ENCODE measurements around the gene NEIL3. TPM values are rescaled to one million over a fixed set of nuclear protein-coding genes. Genes with fewer than 3 reads are reported as not detected.

Gene NEIL3
- total RNA-seq, 1 experiment from 2014 or later = 18.1 TPM

DNA sequence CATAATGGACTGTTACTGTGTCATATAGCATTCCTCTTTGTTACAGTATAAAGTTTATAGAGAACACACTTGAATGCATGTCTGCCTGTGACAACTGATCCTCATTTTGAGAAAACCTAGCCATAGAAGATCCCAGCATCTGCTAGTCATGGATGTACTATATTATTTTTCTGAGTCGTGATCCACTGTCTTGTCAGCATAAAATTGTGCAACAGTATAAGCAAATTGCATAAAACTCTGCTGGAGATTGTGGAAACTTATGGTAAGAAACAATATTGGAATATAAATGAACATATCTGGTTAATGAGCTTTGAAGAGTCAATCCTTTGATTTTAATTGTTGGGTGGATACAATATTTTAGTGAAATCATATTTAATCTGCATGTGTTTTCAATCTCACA is 3.6 kb downstream of the NEIL3 start:
- TF ChIP-seq FOSL1 (IDR thresholded peaks at IDR 0.05; ENCODE audit: low read depth) = no peak
- no peak for TF ChIP-seq SIN3A (IDR thresholded peaks at IDR 0.05; ENCODE audit: low read depth)
- TF ChIP-seq, protein P1, sequence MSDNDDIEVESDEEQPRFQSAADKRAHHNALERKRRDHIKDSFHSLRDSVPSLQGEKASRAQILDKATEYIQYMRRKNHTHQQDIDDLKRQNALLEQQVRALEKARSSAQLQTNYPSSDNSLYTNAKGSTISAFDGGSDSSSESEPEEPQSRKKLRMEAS (IDR thresholded peaks at IDR 0.05) = no peak
- no peak for TF ChIP-seq ZNF274 (IDR thresholded peaks at IDR 0.05; ENCODE audit: low read depth, low read length)
- no peak for TF ChIP-seq YY1 (IDR thresholded peaks at IDR 0.05; ENCODE audit: extremely low read depth, insufficient replicate concordance, low read depth, low read length)
- TF ChIP-seq EZH2phosphoT487 (IDR thresholded peaks at IDR 0.05; ENCODE audit: borderline replicate concordance) = no peak
- no peak for TF ChIP-seq CBX3 (IDR thresholded peaks at IDR 0.05; ENCODE audit: low read depth)
- no peak for TF ChIP-seq ZFX (IDR thresholded peaks at IDR 0.05)
- TF ChIP-seq, protein P2, sequence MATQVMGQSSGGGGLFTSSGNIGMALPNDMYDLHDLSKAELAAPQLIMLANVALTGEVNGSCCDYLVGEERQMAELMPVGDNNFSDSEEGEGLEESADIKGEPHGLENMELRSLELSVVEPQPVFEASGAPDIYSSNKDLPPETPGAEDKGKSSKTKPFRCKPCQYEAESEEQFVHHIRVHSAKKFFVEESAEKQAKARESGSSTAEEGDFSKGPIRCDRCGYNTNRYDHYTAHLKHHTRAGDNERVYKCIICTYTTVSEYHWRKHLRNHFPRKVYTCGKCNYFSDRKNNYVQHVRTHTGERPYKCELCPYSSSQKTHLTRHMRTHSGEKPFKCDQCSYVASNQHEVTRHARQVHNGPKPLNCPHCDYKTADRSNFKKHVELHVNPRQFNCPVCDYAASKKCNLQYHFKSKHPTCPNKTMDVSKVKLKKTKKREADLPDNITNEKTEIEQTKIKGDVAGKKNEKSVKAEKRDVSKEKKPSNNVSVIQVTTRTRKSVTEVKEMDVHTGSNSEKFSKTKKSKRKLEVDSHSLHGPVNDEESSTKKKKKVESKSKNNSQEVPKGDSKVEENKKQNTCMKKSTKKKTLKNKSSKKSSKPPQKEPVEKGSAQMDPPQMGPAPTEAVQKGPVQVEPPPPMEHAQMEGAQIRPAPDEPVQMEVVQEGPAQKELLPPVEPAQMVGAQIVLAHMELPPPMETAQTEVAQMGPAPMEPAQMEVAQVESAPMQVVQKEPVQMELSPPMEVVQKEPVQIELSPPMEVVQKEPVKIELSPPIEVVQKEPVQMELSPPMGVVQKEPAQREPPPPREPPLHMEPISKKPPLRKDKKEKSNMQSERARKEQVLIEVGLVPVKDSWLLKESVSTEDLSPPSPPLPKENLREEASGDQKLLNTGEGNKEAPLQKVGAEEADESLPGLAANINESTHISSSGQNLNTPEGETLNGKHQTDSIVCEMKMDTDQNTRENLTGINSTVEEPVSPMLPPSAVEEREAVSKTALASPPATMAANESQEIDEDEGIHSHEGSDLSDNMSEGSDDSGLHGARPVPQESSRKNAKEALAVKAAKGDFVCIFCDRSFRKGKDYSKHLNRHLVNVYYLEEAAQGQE (IDR thresholded peaks at IDR 0.05; ENCODE audit: low read depth) = no peak
- TF ChIP-seq JUND (IDR thresholded peaks at IDR 0.05) = no peak
- intact Hi-C loops (cut with micrococcal nuclease) = no loop called here
- Histone ChIP-seq H3K79me2 (ENCODE audit: insufficient read depth, low read length) (peaks cover 83% of the 10 kb centered on the region), H3K9ac (ENCODE audit: low read length) (no peak overlapping the region), H3K27ac (ENCODE audit: low read depth, low read length) (no peak overlapping the region), H3K36me3 (ENCODE audit: control insufficient read depth in 1 of 2, insufficient read depth in 2 of 2, low read length in 2 of 2) (no peaks in the 10 kb centered on the region), H3K4me3 (replicated peaks in 1 of 2; ENCODE audit: low read depth in 1 of 2, low read length in 2 of 2) (no peak overlapping the region), H3K27me3 (ENCODE audit: insufficient read depth, low read length) (no peaks in the 10 kb centered on the region), H4K20me1 (ENCODE audit: insufficient read depth) (peaks cover 5% of the 10 kb centered on the region; the same call in 1 of the 2 replicates), H3K9me2 (ENCODE audit: insufficient read depth) (no peaks in the 10 kb centered on the region), H3K4me2 (ENCODE audit: low read length) (no peak overlapping the region), H3K4me1 (ENCODE audit: control insufficient read depth in 1 of 2, insufficient read depth in 2 of 2, low read length in 2 of 2) (peaks cover 3 to 10% of the 10 kb centered on the region in 2 experiments; a peak in 3 of 4 replicates), H3K9me3 (ENCODE audit: control insufficient read depth in 1 of 2, insufficient read depth in 1 of 2, low read depth in 1 of 2, low read length in 2 of 2) (no peaks in the 10 kb centered on the region), H2AFZ (ENCODE audit: low read depth, low read length, poor library complexity, severe bottlenecking) (no peak overlapping the region)
- ATAC-seq (no peak), DNase-seq (ENCODE audit: low read depth, low spot score) (no peak)
- POLR2A ChIA-PET = no interaction called here
- CTCF ChIA-PET = no interaction called here
- RAD21 ChIA-PET (ENCODE audit: low non-redundant PET in 1 of 2, low total read pairs in 2 of 2, uncharacterized antibody in 2 of 2, unreplicated experiment in 2 of 2) = no interaction called here
- BruUV-seq (replicated peaks) = no TSS peak

Data from HCT116 (cell line).